ENCODE results near the gene ATP9B.

Gene ATP9B

GRCh38 chr18:79380816-79381806 is 311.9 kb downstream of the ATP9B start:
- peak in 1 of 2 donors; percentile 68 for DNase-seq (ENCODE audit: low read depth in 2 of 2)

GRCh38 chr18:79381811-79382311 is 312.7 kb downstream of the ATP9B start:
- DNase-seq (ENCODE audit: low read depth in 2 of 2) = no peak

- DNase-seq (ENCODE audit: low read depth in 2 of 2) = no peak
Measured at GRCh38 chr18:79382681-79383387, 313.6 kb downstream of the ATP9B start.

GRCh38 chr18:79383388-79384056 is 314.3 kb downstream of the ATP9B start:
- DNase-seq (ENCODE audit: low read depth in 2 of 2) = no peak

- no peak for DNase-seq (ENCODE audit: low read depth in 2 of 2)
Measured at GRCh38 chr18:79384151-79384807, 315.1 kb downstream of the ATP9B start.

GRCh38 chr18:79384834-79385233 is 315.6 kb downstream of the ATP9B start:
- DNase-seq (ENCODE audit: low read depth in 2 of 2) = no peak

- DNase-seq (ENCODE audit: low read depth in 2 of 2) = no peak
Measured at GRCh38 chr18:79385326-79385707, 316.1 kb downstream of the ATP9B start.

GRCh38 chr18:79385708-79386341 is 316.6 kb downstream of the ATP9B start:
- no peak for DNase-seq (ENCODE audit: low read depth in 2 of 2)

- DNase-seq (ENCODE audit: low read depth in 2 of 2) = no peak
Measured at GRCh38 chr18:79386547-79386946, 317.4 kb downstream of the ATP9B start.

- DNase-seq (ENCODE audit: low read depth in 2 of 2) = no peak
Measured at GRCh38 chr18:79387214-79387613, 318.0 kb downstream of the ATP9B start.

- no peak for DNase-seq (ENCODE audit: low read depth in 2 of 2)
Measured at GRCh38 chr18:79387615-79388014, 318.4 kb downstream of the ATP9B start.

- no peak for DNase-seq (ENCODE audit: low read depth in 2 of 2)
Measured at GRCh38 chr18:79388043-79388442, 318.8 kb downstream of the ATP9B start.

- no peak for DNase-seq (ENCODE audit: low read depth in 2 of 2)
Measured at GRCh38 chr18:79389689-79390088, 320.5 kb downstream of the ATP9B start.

- no peak for DNase-seq (ENCODE audit: low read depth in 2 of 2)
Measured at GRCh38 chr18:79392226-79392625, 323.0 kb downstream of the ATP9B start.

GRCh38 chr18:79393181-79393634 is 324.0 kb downstream of the ATP9B start:
- no peak for DNase-seq (ENCODE audit: low read depth in 2 of 2)

- no peak for DNase-seq (ENCODE audit: low read depth in 2 of 2)
Measured at GRCh38 chr18:79393635-79394533, 324.7 kb downstream of the ATP9B start.

GRCh38 chr18:79394534-79395307 is 325.5 kb downstream of the ATP9B start:
- DNase-seq (ENCODE audit: low read depth in 2 of 2) = peak; percentile 67 to 71

- no peak for DNase-seq (ENCODE audit: low read depth in 2 of 2)
Measured at GRCh38 chr18:79395308-79395640, 326.1 kb downstream of the ATP9B start.

- peak; percentile 77 to 79 for DNase-seq (ENCODE audit: low read depth in 2 of 2)
Measured at GRCh38 chr18:79395761-79396404, 326.7 kb downstream of the ATP9B start, which contains the start of gene NFATC1. NFATC1 (plus strand) TSS chr18:79395930; CDS start chr18:79396225, 295 bp downstream.

Data from stimulated activated CD8-positive, alpha-beta memory T cell treated with anti-CD3 and anti-CD28 coated beads, Interleukin-2, amount 100 ng/mL, for 48 hours (primary cell).